GM18519 (cell line): Measurements from ENCODE around the gene LSP1.
"Not testable (repeated sequence)": the region's sequence is repeated elsewhere in the genome, so short reads cannot be mapped to it uniquely, and the experiment has no call there.

Experiments
- ATAC-seq: cut with Tn5 transposase; IDR thresholded peaks from one replicate; pipeline ENCODE4 v1.9.1; 2021; ENCODE audit warnings: mild to moderate bottlenecking, moderate library complexity; ENCODE audit not compliant: unreplicated experiment, low FRiP score

The LSP1 gene

DNA sequence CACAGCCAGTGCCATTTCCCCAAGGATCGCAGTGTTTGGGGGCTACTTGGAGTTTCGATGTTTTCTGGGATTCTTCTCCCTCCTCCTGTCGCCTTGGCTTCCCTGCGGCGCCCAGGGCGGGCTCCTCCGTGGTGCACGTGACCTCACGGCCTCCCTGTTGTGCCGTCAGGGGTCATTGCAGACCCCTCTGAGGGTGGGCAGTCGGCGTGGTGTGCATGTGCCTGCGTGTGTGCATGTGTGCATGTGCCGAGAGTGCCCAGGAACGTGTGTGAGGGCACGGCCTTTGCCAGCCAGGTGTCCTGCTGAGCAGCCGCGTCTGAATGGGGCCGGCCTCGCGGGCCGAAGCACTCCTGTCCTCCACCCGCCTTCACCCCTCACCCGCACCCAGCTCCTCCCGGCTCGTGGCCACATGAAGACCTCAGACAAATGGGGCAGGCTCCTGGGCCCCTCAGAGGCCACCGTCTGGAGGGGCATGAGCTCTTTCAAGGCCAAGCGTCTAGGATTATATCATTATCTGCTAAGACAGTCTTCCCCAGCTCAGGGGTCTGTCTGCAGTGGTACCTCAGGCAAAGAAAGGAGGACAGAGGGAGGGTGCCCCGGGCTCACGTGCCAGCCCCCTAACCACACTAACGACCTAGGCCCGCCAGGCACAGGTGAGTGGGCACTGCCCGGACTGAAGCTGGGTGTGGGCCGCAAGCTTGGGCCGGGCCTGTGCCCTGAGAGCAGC, 84.9 kb downstream of the LSP1 start:
- ATAC-seq = no peak

GRCh38 chr11:1938343-1939005, 85.6 kb downstream of the LSP1 start:
- ATAC-seq = no peak

GRCh38 chr11:1939006-1939625, 86.2 kb downstream of the LSP1 start:
- no peak for ATAC-seq

GRCh38 chr11:1939788-1940187, 86.9 kb downstream of the LSP1 start:
- ATAC-seq = not testable (repeated sequence)
